Gastrocnemius medialis (tissue), 4 donors: ENCODE data around the gene TUBD1. TPM values are rescaled to one million over a fixed set of nuclear protein-coding genes. Genes with fewer than 3 reads are reported as not detected.

ENCODE experiments used
- ATAC-seq, 2 donors: fragments of 150-250 bp; one replicate each; pipeline ENCODE4 v1.9.1; 2016
- DNase-seq, 2 donors: peaks; one replicate each; pipeline ENCODE4 v3.0.0-alpha.2; 2019
- H3K27ac ChIP-seq, 4 donors: fragments of 200-600 bp; sonication (generic); 1 replicate in 1 of 4; 2 replicates in 3 of 4; pipeline ENCODE4 v1.5.1; 2016 to 2018; ENCODE audit warnings: mild to moderate bottlenecking in 2 of 4, moderate library complexity in 1 of 4
- H3K27me3 ChIP-seq, 3 donors: fragments of 200-600 bp; sonication (generic) in 2 of 3; 1 replicate in 1 of 3; 2 replicates in 2 of 3; pipeline versions ENCODE4 v1.5.1 to v1.6.0; 2016 to 2019; ENCODE audit warnings: mild to moderate bottlenecking in 1 of 3, moderate library complexity in 1 of 3
- H3K36me3 ChIP-seq, 2 donors: fragments of 200-600 bp; sonication (generic) in 1 of 2; one replicate each; pipeline ENCODE4 v1.5.1; 2017 to 2018
- H3K4me1 ChIP-seq, 2 donors: fragments of 200-600 bp; sonication (generic) in 1 of 2; one replicate each; pipeline ENCODE4 v1.5.1; 2016 to 2017; ENCODE audit warnings: mild to moderate bottlenecking in 2 of 2
- H3K4me3 ChIP-seq, 4 donors: fragments of 200-600 bp; sonication (generic) in 3 of 4; 1 replicate in 1 of 4; 2 replicates in 3 of 4; pipeline ENCODE4 v1.5.1; 2016 to 2019; ENCODE audit warnings: mild to moderate bottlenecking in 2 of 4
- H3K9me3 ChIP-seq, 3 donors: fragments of 200-600 bp; sonication (generic) in 2 of 3; 1 replicate in 1 of 3; 2 replicates in 2 of 3; pipeline ENCODE4 v1.5.1; 2016 to 2019
- POLR2A ChIP-seq, 2 donors: fragments of 450-650 bp; IDR thresholded peaks; one replicate each; pipeline ENCODE4 v1.6.1; 2017; ENCODE audit warnings: antibody characterized with exemption in 2 of 2, mild to moderate bottlenecking in 2 of 2, moderate library complexity in 2 of 2
- in situ Hi-C, 4 donors: fragments of 200-750 bp; cut with MboI; loops; one replicate each; pipeline versions ENCODE4 v1.15.0 to v1.8.0; 2017; ENCODE audit warnings: low sequenced_read_pairs in 4 of 4
- intact Hi-C: fragments of 100-400 bp; cut with DNase I; formaldehyde crosslinking; loops from one replicate; pipeline ENCODE4 v1.15.1; 2023; ENCODE audit warnings: low total_unique reads
- total RNA-seq, 4 donors: library from RNA; depleted of rRNA; stranded (reverse); fragments of >200 nt; gene quantifications; one replicate each; pipeline versions ENCODE4 v1.1.0 to v1.2.3, GENCODE V29; 2016
- TF ChIP-seq, protein P1 (sequence below), 5 experiments: fragments of 450-650 bp in 3 of 5; fragments of 200-600 bp in 2 of 5; sonication (generic) in 2 of 5; IDR thresholded peaks in 4 of 5; conservative IDR thresholded peaks in 1 of 5; 1 replicate in 4 of 5; 2 replicates in 1 of 5; pipeline ENCODE4 v1.5.1; 2016 to 2019; ENCODE audit warnings: antibody characterized with exemption in 5 of 5, mild to moderate bottlenecking in 3 of 5, moderate library complexity in 3 of 5

The TUBD1 gene
- total RNA-seq, 4 donors from 2014 or later = 5.4 to 9.2 (median 9.2) TPM

DNA sequence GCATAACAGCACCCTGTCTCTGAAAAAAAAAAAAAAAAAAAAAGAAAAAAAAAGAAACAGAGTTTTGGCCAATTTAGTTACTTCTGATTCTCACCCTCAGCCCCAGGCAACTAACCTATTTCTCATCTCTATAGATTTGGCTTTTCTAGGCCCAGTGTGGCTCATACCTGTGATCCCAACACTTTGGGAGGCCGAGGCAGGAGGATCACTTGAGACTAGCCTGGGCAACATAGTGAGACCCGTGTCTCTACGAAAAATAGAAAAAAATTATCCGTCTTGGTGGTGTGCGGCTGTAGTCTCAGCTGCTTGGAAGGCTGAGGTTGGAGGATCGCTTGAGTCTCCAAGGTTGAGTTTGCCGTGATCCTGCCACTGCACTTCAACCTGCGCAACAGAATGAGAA, 8.9 kb upstream of the TUBD1 start:
- TF ChIP-seq, protein P1, sequence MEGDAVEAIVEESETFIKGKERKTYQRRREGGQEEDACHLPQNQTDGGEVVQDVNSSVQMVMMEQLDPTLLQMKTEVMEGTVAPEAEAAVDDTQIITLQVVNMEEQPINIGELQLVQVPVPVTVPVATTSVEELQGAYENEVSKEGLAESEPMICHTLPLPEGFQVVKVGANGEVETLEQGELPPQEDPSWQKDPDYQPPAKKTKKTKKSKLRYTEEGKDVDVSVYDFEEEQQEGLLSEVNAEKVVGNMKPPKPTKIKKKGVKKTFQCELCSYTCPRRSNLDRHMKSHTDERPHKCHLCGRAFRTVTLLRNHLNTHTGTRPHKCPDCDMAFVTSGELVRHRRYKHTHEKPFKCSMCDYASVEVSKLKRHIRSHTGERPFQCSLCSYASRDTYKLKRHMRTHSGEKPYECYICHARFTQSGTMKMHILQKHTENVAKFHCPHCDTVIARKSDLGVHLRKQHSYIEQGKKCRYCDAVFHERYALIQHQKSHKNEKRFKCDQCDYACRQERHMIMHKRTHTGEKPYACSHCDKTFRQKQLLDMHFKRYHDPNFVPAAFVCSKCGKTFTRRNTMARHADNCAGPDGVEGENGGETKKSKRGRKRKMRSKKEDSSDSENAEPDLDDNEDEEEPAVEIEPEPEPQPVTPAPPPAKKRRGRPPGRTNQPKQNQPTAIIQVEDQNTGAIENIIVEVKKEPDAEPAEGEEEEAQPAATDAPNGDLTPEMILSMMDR (IDR thresholded peaks at IDR 0.05 in 4 of 5, conservative IDR thresholded peaks at IDR 0.05 in 1 of 5) = no peak
- TF ChIP-seq POLR2A (IDR thresholded peaks at IDR 0.05) = no peak
- peaks cover 16 to 18% of the 10 kb centered on the region in 2 donors for H3K4me1 ChIP-seq
- no peak for DNase-seq
- no peaks in the 10 kb centered on the region for H3K9me3 ChIP-seq
- intact Hi-C loops = no loop called here
- no peak overlapping the region for H3K27ac ChIP-seq
- no peak overlapping the region for H3K4me3 ChIP-seq
- no peaks in the 10 kb centered on the region for H3K36me3 ChIP-seq
- no peaks in the 10 kb centered on the region for H3K27me3 ChIP-seq
- ATAC-seq = no peak
- in situ Hi-C loops = loop anchor here in 1 of 4 donors (25.0 kb wide), 2 partner anchors 136 to 211 kb away; no protein-coding TSS in a partner anchor

DNA sequence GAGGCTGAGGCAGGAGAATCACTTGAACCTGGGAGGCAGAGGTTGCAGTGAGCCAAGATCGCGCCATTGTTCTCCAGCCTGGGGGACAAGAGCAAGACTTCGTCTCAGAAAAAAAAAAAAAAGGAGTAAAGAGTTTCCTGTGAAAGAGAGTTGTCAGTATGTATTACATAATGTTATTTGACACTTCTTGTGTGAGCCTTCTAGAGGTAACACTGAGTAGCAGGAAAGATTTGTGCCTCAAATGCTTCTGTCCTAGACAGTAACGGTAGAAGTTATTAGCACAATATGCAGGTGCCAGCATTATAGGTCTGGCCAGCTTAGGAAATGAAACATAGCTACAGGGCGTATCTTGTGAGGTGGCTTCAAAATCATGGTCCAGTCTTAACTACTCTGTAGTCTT, 6.4 kb upstream of the TUBD1 start:
- Histone ChIP-seq H3K4me1 (peaks cover 28 to 35% of the 10 kb centered on the region in 2 donors), H3K27ac (peak overlapping the region in 3 of 4 donors; percentile 43 to 53 (median 48)), H3K4me3 (no peak overlapping the region), H3K27me3 (no peaks in the 10 kb centered on the region), H3K36me3 (no peaks in the 10 kb centered on the region), H3K9me3 (no peaks in the 10 kb centered on the region)
- TF ChIP-seq POLR2A (IDR thresholded peaks at IDR 0.05) = no peak
- TF ChIP-seq, protein P1 (IDR thresholded peaks at IDR 0.05 in 4 of 5, conservative IDR thresholded peaks at IDR 0.05 in 1 of 5) = peak in 2 of 5 experiments; percentile 32 to 55
- intact Hi-C loops = no loop called here
- ATAC-seq (no peak), DNase-seq (no peak)
- in situ Hi-C loops = no loop called here

DNA sequence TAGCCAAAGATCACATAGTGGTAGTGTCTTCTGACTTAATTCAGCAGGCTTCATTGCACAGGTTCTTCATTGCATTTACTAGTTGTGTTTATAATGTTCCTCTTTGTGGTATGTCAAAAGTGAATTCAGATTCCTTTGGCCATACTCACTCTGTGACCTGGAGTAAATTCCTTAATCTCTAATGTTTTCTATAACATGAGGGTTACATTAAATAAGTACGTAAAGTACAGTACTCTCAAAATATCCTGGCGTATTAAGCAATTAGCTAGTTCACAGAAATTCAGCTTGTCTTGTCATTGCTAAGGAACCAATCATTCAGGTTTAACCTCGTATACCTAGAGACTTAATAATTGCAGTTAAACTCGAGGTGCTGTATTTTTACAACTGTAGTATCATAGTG, 4.3 kb upstream of the TUBD1 start:
- Histone ChIP-seq H3K27ac (no peak overlapping the region), H3K27me3 (no peaks in the 10 kb centered on the region), H3K4me3 (no peak overlapping the region), H3K36me3 (no peaks in the 10 kb centered on the region), H3K9me3 (no peaks in the 10 kb centered on the region), H3K4me1 (peaks cover 33 to 39% of the 10 kb centered on the region in 2 donors)
- in situ Hi-C loops (no loop called here), intact Hi-C loops (no loop called here)
- ATAC-seq (no peak), DNase-seq (no peak)
- TF ChIP-seq, protein P1 (IDR thresholded peaks at IDR 0.05 in 4 of 5, conservative IDR thresholded peaks at IDR 0.05 in 1 of 5) = no peak
- TF ChIP-seq POLR2A (IDR thresholded peaks at IDR 0.05) = no peak

DNA sequence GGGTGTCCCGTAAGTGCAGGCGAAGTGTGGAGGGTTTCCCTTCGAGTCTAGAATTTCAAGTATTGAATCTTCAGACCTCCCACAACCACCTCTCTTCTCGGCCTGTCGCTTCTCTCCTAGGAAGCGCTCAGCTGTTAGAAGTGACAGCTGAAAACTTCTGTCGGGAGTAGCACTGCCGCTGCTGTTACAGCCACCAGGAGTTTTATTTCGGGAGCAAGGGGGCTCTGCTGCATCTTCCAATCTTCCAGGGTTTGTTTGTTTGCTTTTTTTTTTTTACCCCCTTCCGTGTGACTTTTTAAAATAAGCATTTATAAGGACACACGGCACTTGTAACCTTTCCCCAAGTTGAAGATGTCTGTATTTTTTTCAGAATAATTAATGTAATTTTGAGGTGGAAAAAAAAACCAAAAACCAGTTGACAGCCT, 945 bp upstream of the TUBD1 start:
- H3K4me1 ChIP-seq = peaks cover 36 to 43% of the 10 kb centered on the region in 2 donors
- H3K9me3 ChIP-seq = no peaks in the 10 kb centered on the region
- peaks cover 0 to 9% of the 10 kb centered on the region in 2 donors for H3K36me3 ChIP-seq
- intact Hi-C loops (loop anchor here (1.0 to 5.0 kb wide), 2 partner anchors 71 to 276 kb away; partner anchors contain the start of genes CLTC and RNFT1), in situ Hi-C loops (no loop called here)
- peak overlapping the region; percentile 95 to 98 (median 98) for H3K27ac ChIP-seq
- peak; percentile 4 to 22 for DNase-seq
- ATAC-seq = peak; percentile 18 to 26
- H3K4me3 ChIP-seq = peak overlapping the region; percentile 94 to 99 (median 96)
- no peaks in the 10 kb centered on the region for H3K27me3 ChIP-seq
- no peak for TF ChIP-seq POLR2A (IDR thresholded peaks at IDR 0.05)
- TF ChIP-seq, protein P1 (IDR thresholded peaks at IDR 0.05 in 4 of 5, conservative IDR thresholded peaks at IDR 0.05 in 1 of 5) = peak in 1 of 5 experiments; percentile 21
